A375 (cell line): ENCODE measurements around the gene MTHFD1L. TPM values are rescaled to one million over a fixed set of nuclear protein-coding genes. Genes with fewer than 3 reads are reported as not detected.

Experiments used
- small RNA-seq: library from RNA; depleted of rRNA; stranded (forward); fragments of <200 nt; gene quantifications from one replicate; pipeline ENCODE3, GENCODE V24; 2014
- total RNA-seq: library from RNA; depleted of rRNA; stranded (reverse); fragments of >200 nt; shearing (Covaris generic); gene quantifications from 2 replicates; pipeline ENCODE4 v1.2.3, GENCODE V29; 2014; rRNA removed

The MTHFD1L gene
- total RNA-seq, result 38.6 and 46.1 TPM in 2 replicates

GRCh38 chr6:150865406-150866146 is at the start of gene MTHFD1L:
Gene MTHFD1L, plus strand, starts transcription at chr6:150865702. Its CDS starts 121 bp downstream, at chr6:150865823.

Small RNA genes within 50 kb of the gene (small RNA-seq; reads per million reads assigned to genes)
- gene RNU6-302P, result not detected
